SW 1271 (cell line): ENCODE results near the gene TAOK3.
"Not testable (repeated sequence)": the region's sequence is repeated elsewhere in the genome, so short reads cannot be mapped to it uniquely, and the experiment has no call there.

ENCODE experiments used
- DNase-seq, 2 experiments: peaks; one replicate each; lab custom pipeline; 2025; lab: John Stamatoyannopoulos, UW

The TAOK3 gene

DNA sequence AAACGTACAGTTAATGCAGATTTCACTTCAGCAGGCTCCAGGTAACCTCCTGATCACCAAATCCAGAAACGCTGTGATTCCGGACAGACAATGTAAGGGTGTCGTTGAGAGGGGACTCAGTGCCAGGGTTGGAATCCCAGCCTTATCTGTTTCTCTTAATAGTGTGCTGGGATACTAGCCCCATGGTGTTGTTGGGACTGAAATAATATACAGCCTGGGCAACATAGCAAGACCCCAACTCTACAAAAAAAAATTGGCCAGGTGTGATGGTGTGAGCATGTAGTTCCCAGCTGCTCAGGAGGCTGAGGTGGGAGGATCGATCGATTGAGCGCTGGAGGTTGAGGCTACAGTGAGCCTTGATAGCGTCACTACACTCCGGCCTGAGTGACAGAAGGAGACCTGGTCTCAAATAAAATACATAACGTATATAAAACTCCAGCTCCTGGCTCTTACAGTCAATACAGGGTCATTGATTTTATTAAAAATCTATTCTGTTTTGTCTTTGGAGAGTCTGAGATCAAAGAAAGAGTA lies 235.5 kb downstream of the TAOK3 start:
- DNase-seq: no peak

DNA sequence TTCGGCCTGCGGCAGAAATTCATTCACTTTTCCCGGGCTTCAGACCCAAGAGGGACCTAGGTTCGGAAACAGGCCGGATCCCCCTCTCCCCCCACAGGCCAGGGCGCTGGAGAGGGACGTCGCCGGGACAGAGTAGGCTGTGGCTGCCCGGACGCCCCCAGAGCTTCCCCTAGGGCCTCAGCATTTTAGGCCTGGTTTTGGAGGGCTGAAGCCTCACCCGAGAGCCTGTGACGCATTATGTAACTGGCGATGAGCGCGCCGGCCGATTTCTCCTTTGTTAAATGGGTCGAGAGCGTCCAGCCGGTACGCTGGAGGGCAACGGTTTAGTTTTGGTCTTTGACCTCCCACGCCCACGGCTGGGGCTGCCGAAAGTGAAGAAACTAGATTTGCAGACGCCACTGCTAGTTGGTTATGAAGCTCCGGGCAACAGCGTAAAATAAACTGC lies 236.1 kb downstream of the TAOK3 start:
- DNase-seq: peak in 1 of 2 experiments; percentile 9

DNA sequence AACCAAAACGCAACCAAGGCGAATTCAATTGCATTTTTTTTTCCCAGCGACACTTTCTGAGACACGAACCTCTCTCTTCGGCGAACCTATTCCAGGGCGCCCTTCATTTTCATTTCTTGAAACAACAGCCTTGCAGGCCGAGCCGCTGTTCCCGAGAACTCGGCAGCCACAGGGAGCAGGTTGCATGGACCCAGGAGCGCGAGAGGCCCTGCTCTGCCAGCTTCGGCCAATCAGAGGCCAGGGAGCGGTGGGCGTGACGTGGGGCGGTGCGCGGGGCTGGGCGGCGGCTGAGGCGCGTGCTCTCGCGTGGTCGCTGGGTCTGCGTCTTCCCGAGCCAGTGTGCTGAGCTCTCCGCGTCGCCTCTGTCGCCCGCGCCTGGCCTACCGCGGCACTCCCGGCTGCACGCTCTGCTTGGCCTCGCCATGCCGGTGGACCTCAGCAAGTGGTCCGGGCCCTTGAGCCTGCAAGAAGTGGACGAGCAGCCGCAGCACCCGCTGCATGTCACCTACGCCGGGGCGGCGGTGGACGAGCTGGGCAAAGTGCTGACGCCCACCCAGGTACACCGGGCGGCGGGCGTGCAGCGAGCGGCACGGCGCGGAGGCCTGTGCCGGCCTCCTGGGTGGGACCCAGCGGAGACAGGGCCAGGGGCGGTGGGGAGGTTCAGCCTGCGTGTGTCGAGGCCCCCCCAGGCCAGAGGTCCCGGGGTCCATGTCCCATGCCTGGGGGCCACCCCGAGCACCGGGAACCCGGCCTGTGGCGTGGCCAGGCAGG lies 236.7 kb downstream of the TAOK3 start, which contains the start of gene PEBP1:
Gene PEBP1 (plus strand): TSS at position 337 of the 771 bp plus-strand sequence. CDS start 86 bp downstream, at position 423.
- DNase-seq: peak; percentile 76 to 92

DNA sequence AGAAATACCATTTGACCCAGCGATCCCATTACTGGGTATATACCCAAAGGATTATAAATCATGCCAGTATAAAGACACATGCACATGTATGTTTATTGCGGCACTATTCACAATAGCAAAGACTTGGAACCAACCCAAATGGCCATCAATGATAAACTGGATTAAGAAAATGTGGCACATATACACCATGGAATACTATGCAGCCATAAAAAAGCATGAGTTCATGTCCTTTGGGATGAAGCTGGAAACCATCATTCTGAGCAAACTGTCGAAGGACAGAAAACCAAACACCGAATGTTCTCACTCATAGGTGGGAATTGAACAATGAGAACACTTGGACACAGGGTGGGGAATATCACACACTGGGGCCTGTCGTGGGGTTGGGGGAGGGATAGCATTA lies 243.3 kb downstream of the TAOK3 start:
- not testable (repeated sequence) for DNase-seq

DNA sequence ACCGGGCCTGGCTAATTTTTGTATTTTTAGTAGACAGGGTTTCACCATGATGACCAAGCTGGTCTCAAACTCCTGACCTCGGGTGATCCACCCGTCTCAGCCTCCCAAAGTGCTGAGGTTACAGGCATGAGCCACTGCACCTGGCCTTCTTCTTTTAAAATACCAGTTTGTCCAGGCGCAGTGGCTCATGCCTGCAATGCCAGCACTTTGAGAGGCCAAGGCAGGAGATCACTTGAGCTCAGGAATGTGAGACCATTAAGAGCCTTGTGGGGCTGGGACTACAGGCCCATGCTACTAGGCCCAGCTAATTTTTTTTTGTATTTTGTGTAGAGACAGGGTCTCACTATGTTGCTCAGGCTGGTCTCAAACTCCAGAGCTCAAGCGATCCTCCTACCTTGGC lies 244.8 kb downstream of the TAOK3 start:
- DNase-seq: no peak

DNA sequence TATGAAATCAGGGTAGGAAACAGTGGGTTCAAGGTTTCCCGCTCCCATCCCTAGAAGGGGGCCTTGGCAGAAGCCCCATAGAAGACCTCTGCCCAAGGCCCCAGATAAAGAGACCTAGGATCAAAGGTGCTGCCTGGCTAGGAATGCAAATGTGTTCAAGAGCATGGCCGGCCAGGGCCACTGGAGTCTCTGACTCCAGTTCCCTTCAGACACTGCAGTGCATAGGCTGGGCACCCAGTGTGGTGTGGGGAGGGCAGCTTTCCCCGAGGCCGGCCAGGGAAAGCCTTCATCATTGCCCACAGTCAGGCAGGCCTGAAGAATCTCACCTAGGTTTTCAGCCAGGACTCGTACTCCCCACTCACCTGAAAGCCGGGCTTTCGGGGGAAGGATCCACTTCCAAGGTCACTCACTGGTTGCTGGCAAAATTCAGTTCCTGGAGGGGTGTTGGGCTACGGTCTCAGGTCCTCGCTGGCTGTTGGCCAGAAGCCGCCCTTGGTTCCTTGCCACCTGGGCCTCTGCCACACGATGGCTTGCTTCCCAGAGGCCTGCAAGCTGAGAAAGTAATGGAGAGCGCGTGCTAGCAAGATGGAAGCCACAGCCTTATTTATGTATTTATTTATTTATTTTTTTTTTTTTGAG lies 246.5 kb downstream of the TAOK3 start:
- no peak for DNase-seq

DNA sequence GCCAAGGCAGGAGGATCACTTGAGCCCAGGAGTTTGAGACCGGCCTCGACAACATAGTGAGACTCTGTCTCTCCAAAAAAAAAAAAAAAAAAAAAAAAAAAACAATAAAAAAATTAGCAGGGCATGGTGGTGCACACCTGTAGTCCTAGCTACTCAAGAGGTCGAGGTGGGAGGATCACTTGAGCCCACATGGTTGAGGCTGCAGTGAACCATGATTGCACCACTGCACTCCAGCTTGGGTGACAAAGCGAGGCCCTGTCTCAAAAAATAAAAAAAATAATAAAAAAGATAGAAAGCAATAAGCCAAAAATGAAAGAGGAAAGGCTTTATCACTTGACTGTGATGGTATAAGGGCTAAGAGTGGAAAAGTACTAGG lies 247.0 kb downstream of the TAOK3 start:
- DNase-seq: no peak

DNA sequence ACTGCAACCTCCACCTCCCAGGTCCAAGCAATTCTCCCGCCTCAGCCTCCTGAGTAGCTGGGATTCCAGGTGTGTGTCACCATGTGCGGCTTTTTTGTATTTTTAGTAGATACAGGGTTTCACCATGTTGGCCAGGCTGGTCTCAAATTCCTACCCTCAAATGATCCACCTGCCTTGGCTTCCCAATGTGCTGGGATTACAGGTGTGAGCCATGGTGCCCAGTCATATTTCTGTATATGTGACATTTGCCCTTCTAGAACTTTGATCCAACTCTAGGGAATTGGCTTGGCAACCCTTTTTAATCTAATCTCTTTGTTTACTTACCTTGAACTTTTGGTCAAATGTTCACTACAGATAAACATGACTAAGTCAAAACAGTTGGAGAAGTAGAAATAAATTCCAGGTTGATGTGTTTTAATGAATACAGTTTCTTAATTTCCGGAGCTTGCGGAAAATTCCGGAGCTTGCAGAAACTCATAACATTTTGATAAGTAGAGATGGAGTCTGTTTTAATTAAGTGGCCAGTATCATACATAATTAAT lies 248.3 kb downstream of the TAOK3 start:
- DNase-seq: no peak

DNA sequence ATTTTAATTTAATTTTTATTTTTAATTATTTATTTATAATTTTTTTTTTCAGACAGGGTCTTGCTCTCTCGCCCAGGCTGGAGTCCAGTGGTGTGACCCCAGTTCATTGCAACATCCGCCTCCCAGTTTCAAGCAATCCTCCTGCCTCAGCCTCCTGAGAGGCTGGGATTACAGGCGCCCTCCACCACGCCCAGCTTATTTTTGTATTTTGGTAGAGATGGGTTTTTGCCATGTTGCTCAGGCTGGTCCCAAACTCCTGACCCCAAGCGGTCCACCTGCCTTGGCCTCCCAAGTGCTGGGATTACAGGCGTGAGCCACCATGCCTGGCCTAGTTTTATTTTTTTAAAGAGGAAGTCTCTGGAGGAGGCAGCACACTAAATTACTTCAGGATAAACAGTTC lies 250.4 kb downstream of the TAOK3 start:
- no peak for DNase-seq

DNA sequence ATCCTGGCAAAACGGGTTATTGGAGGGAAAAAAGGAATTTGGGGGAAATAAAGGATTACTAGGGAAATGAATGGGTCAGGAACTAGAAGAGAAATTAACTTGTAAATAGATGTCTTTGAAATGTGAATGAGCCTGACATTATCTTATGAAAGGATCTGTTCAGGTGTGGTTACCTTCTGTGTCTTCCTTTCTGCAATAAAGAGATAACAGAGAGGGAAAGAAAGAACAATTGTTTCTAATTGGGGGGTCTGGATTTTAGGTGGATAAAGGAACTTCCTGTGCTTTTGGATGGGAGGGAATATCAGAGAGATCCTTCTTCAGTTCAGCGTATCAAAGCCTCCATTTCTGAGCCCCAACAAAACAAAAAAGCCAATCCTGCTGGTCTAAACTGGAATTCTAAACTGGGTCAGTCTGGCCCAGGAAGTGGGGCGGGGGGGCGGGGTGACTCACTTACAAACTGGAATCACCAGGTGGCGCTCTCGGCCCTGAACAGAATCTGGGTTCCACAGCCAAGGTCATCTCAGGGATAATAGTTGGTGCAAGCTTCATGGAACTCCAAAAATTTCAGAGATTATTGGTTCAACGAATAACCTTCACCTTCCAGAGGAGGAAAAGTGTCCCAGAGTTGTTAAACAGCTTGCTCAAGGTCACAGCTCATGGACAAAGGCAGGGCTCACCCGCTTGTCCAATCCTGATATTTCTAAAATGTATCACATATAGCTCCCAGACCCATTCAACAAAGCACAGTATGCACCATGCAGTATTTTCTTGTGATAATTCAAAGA lies 251.9 kb downstream of the TAOK3 start:
- peak; percentile 55 to 71 for DNase-seq

DNA sequence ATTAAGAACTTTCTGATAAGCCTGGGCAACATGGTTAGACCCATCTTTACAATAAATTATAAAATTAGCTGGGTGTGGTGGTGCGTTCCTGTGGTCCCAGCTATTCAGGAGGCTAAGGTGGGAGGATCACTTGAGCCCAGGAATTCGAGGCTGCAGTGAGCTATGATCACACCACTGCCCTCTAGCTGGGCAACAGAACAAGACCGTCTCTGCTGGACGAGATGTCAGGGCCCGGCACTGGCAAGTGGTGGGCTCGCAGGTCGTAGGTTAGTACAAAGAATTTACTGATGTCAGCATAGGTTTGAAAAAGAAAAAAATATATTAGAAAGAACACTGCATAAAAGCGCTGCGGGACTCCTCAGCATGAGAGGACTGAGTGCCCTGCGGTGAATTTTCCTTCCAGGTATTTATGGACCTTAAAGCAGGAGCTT lies 253.2 kb downstream of the TAOK3 start:
- no peak for DNase-seq

DNA sequence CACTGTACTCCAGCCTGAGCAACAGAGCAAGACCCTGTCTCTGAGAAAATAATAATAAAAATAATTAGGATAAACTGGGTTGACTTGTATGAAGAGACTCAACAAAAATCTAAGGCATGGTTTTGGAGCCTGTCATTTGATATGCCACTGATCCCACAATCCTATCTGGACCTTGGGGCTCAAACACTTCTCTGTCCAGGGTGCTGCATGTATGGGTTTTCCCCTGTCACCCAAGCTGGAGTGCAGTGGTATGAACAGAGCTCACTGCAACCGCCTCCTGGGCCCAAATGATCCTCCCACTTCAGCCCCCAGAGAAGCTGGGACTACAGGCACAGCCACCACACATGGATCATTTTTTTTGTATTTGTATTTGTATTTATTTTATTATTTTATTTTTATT lies 263.6 kb downstream of the TAOK3 start:
- DNase-seq: no peak

DNA sequence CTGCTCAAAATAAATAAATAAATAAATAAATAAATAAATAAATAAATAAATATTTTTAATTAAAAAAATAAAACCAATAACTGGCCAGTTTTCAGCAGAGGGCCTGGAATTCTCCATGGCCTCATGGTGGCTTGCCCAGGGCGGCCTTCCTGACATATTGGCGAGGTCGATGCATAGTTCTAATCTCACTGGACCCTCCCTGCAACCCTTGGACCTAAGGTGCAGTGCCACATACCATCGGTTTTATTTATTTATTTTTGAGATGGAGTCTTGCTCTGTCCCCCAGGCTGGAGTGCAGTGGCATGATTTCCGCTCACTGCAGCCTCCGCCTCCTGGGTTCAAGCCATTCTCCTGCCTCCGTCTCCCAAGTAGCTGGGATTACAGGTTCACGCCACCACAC lies 265.0 kb downstream of the TAOK3 start:
- no peak for DNase-seq

DNA sequence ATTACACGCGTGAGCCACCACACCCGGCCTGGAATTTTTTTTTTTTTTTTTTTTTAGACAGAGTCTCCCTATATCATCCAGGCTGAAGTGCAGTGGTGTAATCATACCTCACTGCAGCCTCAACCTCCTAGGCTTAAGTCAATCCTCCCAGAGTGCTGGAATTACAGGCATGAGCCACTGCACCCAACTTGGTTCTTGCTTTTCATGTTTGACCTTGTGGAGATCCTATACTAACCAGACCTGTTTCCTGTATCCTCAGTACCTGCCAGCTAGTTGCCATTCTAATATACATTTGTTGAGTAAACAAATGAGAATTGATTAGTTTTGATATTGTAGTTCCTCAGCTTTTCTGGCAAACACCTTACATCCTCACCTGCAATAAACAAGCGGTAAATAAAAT lies 265.7 kb downstream of the TAOK3 start:
- DNase-seq: no peak

DNA sequence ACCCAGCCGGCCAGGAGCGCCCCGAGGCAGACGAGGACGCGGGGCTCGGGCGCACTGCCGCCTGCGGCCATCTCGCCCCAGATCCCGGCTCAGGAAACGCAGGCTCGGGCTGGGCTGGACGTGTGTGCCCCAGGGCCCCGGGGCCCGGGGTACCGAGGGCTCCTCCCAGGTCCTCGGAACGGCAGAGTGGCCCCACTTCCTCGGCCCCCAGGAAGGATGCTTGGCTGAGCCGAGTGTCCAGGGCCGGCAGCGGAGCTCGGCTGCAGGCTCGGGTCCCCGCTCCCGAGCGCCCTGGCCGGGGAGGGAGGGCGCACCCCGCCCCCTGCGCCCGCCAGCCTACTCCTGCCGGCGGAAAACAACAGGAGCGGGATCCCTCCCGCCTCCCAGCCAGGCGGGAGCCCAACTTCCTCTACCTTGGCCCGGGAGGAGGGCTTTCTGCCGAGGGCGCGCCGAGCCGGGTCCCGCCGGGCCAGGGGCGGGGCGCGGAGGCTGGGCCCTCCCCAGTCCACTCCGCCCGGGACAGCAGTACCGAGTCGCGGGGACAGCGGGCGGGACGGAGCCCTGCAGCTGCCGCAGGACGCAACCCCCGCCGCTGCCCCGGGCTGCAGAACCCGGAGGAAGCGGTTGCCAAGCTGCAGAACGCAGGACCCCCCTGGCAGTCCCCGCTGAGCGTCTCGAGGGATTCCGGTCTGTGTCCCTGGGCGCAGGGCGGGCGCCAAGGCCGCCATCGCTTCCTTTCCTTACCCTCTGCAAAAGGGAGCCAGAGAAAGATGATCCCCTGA lies 268.9 kb downstream of the TAOK3 start, which contains the start of gene VSIG10:
Gene VSIG10 (minus strand): TSS at position 411 of the 782 bp plus-strand sequence. CDS start 340 bp downstream, at position 71.
- DNase-seq: peak; percentile 45 to 72

DNA sequence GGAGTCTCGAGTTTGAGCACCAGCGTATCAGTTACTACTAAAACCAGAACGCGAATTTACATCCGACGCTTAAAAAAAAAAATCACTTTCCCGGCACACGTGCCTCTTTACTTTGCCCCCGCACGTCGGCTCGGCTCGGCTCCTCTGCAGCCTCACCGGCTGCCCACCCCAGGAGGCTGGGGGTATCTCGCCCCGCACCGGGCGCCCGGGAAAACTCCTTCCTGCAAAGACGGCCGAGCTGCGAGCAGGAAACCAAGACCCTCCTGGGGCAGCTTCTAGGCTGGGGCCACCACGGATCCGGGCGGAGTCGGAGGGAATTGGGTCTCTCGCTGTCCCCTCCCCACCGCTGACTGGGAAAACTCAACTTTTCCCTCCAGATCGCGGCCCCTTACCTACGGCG lies 269.5 kb downstream of the TAOK3 start:
- DNase-seq: no peak

DNA sequence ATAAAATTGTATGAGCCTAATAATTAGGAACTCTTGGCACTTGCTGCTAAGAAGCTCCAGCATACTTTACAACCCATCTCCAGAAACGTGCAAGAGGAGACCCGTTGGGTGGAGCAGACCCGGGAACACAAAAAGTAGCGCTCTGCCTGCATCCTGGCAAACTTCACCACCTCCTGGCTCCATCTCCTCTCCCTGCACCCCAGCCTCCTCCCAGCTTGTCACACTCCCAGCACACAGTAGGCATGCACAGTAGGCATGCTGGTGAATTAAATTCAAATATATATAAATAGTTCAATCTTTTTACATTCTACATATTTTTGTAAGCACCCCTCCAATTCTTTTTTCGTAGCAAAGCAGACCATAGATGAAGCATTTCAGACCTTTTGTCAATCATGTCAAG lies 270.1 kb downstream of the TAOK3 start:
- no peak for DNase-seq

DNA sequence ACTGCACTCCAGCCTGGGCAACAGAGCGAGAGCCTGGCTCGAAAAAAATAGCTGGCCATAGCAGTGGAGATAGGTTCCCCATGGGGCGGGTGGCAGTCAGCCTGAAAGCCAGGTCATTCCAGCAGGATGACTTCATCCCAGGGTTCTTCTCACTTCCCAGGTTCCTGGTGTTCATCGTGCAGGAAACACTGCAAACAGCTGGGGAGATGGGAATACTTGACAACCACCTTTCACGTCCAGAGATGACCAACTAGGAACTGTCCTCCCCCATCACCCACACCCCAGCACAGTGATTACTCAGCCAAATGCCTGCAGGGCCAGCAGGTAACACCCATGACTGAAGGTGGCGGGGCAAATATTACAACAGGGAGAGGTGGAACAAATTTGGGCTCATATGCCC lies 270.6 kb downstream of the TAOK3 start:
- DNase-seq: no peak

DNA sequence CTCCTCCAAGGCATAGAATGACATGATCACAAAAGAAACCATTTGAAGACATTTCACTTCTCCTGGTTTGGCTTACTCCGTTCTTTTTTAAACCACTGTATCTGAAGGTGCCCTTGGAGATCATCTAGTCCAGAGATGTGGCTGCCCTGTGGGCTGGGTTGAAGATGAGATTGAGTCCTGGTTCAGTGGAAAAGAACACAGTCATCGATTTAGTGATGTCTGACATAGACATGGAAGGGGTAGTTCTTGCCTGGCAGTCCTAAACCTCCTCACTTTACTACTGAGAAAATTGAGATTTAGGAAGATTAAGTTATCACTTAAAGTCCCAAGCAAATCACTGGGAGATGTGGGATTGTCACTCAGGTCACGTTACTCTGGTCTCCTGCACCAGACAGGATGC lies 271.7 kb downstream of the TAOK3 start:
- DNase-seq: no peak
